Mucosa of stomach (tissue), 1 donor: ENCODE data around the gene PHOSPHO2.

Experiments used
- H3K27me3 ChIP-seq: one replicate; pipeline ENCODE4 v1.7.0; 2013; ENCODE audit warnings: mild to moderate bottlenecking, low read length; ENCODE audit not compliant: control insufficient read depth, insufficient read depth
- H3K36me3 ChIP-seq: one replicate; pipeline ENCODE4 v1.7.0; 2013; ENCODE audit warnings: low read length; ENCODE audit not compliant: control insufficient read depth, insufficient read depth
- H3K4me1 ChIP-seq: one replicate; pipeline ENCODE4 v1.7.0; 2013; ENCODE audit warnings: mild to moderate bottlenecking, low read length; ENCODE audit not compliant: control insufficient read depth, insufficient read depth
- H3K4me3 ChIP-seq: one replicate; pipeline ENCODE4 v1.7.0; 2013; ENCODE audit warnings: low read length
- H3K9ac ChIP-seq: one replicate; pipeline ENCODE4 v1.7.0; 2013; ENCODE audit warnings: mild to moderate bottlenecking, low read length, moderate library complexity
- H3K9me3 ChIP-seq: one replicate; pipeline ENCODE4 v1.7.0; 2013; ENCODE audit warnings: mild to moderate bottlenecking, low read length, moderate library complexity; ENCODE audit not compliant: control insufficient read depth
- donor health status: Pancreatic carcinoma.

PHOSPHO2 gene

GRCh38 chr2:169711751-169712509 lies 17.7 kb downstream of the PHOSPHO2 start:
- Histone ChIP-seq H3K4me1 (peaks cover 14% of the 10 kb centered on the region), H3K9me3 (no peaks in the 10 kb centered on the region), H3K9ac (no peak overlapping the region), H3K27me3 (no peaks in the 10 kb centered on the region), H3K4me3 (no peak overlapping the region), H3K36me3 (no peaks in the 10 kb centered on the region)

GRCh38 chr2:169712791-169713227 lies 18.5 kb downstream of the PHOSPHO2 start:
- Histone ChIP-seq H3K4me1 (peaks cover 22% of the 10 kb centered on the region), H3K4me3 (no peak overlapping the region), H3K9ac (no peak overlapping the region), H3K27me3 (no peaks in the 10 kb centered on the region), H3K9me3 (no peaks in the 10 kb centered on the region), H3K36me3 (no peaks in the 10 kb centered on the region)

GRCh38 chr2:169713331-169713730 lies 19.1 kb downstream of the PHOSPHO2 start:
- no peak overlapping the region for H3K4me3 ChIP-seq
- H3K9ac ChIP-seq, result no peak overlapping the region
- H3K27me3 ChIP-seq, result no peaks in the 10 kb centered on the region
- H3K9me3 ChIP-seq, result no peaks in the 10 kb centered on the region
- no peaks in the 10 kb centered on the region for H3K36me3 ChIP-seq
- H3K4me1 ChIP-seq, result peaks cover 22% of the 10 kb centered on the region

GRCh38 chr2:169714699-169715098 lies 20.4 kb downstream of the PHOSPHO2 start:
- peaks cover 22% of the 10 kb centered on the region for H3K4me1 ChIP-seq
- no peak overlapping the region for H3K9ac ChIP-seq
- H3K4me3 ChIP-seq, result no peak overlapping the region
- H3K36me3 ChIP-seq, result no peaks in the 10 kb centered on the region
- H3K27me3 ChIP-seq, result no peaks in the 10 kb centered on the region
- no peaks in the 10 kb centered on the region for H3K9me3 ChIP-seq

- H3K9ac ChIP-seq, result no peak overlapping the region
- no peaks in the 10 kb centered on the region for H3K27me3 ChIP-seq
- no peak overlapping the region for H3K4me3 ChIP-seq
- H3K9me3 ChIP-seq, result no peaks in the 10 kb centered on the region
- no peaks in the 10 kb centered on the region for H3K36me3 ChIP-seq
- H3K4me1 ChIP-seq, result peaks cover 22% of the 10 kb centered on the region
Observed at GRCh38 chr2:169715379-169716237, 21.3 kb downstream of the PHOSPHO2 start.

GRCh38 chr2:169716238-169716886 lies 22.1 kb downstream of the PHOSPHO2 start:
- no peaks in the 10 kb centered on the region for H3K27me3 ChIP-seq
- H3K9ac ChIP-seq, result no peak overlapping the region
- peaks cover 22% of the 10 kb centered on the region for H3K4me1 ChIP-seq
- no peaks in the 10 kb centered on the region for H3K36me3 ChIP-seq
- no peak overlapping the region for H3K4me3 ChIP-seq
- H3K9me3 ChIP-seq, result no peaks in the 10 kb centered on the region

DNA sequence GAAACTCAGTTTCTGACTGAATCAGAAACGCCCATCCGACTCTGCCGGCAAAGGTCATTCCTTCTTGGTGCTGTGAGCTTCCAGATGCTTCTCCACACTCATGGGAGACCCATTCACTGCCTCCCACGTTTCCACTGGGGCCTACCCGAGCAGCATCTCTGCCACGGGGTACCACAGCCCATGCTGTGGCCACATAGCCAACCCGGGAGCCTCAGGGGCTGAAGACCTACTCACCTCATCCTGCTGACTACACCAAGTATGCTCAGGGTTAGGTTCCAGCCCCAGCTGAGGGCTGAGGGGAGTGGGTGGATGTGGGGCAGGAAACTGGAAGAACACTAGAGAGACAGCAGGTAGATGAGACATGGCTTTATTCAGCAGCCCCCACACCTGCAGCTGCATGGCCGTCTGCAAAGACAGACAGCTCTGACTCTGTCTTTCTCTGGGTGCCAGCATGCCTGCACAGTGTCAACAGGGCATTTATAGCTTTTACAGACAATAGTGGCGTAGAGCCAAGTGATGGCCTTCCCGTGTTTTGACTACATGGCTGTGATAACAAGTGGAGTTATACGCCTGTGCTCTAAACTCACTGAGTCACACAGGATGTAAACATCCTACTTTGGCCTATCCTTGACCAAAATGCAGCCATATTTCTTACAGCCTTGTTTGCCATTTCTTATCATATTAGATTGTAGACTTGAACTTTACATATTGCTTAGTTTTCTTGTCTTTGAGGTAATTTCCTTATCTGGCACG lies 22.8 kb downstream of the PHOSPHO2 start:
- no peak overlapping the region for H3K9ac ChIP-seq
- no peaks in the 10 kb centered on the region for H3K9me3 ChIP-seq
- peaks cover 22% of the 10 kb centered on the region for H3K4me1 ChIP-seq
- H3K36me3 ChIP-seq, result no peaks in the 10 kb centered on the region
- H3K27me3 ChIP-seq, result no peaks in the 10 kb centered on the region
- H3K4me3 ChIP-seq, result no peak overlapping the region

DNA sequence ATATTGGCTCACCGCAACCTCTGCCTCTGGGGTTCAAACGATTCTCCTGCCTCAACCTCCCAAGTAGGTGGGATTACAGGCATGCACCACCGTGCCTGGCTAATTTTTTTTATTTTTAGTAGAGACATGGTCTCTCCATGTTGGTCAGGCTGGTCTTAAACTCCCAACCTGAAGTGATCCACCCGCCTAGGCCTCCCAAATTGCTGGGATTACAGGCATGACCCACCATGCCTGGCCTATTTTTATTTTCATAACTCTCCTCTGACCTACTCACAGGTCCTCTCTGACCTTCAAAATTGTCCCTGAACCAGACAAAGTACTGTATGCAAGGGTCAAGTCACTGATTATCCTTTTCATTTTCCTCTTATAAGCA lies 23.4 kb downstream of the PHOSPHO2 start:
- Histone ChIP-seq H3K9ac (no peak overlapping the region), H3K27me3 (no peaks in the 10 kb centered on the region), H3K36me3 (no peaks in the 10 kb centered on the region), H3K4me3 (no peak overlapping the region), H3K9me3 (no peaks in the 10 kb centered on the region), H3K4me1 (peaks cover 22% of the 10 kb centered on the region)

- H3K9ac ChIP-seq, result no peak overlapping the region
- H3K27me3 ChIP-seq, result no peaks in the 10 kb centered on the region
- no peaks in the 10 kb centered on the region for H3K9me3 ChIP-seq
- no peaks in the 10 kb centered on the region for H3K36me3 ChIP-seq
- peaks cover 22% of the 10 kb centered on the region for H3K4me1 ChIP-seq
- no peak overlapping the region for H3K4me3 ChIP-seq
Observed at GRCh38 chr2:169718930-169719504, 24.7 kb downstream of the PHOSPHO2 start.

- H3K27me3 ChIP-seq, result no peaks in the 10 kb centered on the region
- no peak overlapping the region for H3K9ac ChIP-seq
- no peaks in the 10 kb centered on the region for H3K36me3 ChIP-seq
- peaks cover 15% of the 10 kb centered on the region for H3K4me1 ChIP-seq
- no peak overlapping the region for H3K4me3 ChIP-seq
- H3K9me3 ChIP-seq, result no peaks in the 10 kb centered on the region
Observed at GRCh38 chr2:169721016-169721415, 26.7 kb downstream of the PHOSPHO2 start.

DNA sequence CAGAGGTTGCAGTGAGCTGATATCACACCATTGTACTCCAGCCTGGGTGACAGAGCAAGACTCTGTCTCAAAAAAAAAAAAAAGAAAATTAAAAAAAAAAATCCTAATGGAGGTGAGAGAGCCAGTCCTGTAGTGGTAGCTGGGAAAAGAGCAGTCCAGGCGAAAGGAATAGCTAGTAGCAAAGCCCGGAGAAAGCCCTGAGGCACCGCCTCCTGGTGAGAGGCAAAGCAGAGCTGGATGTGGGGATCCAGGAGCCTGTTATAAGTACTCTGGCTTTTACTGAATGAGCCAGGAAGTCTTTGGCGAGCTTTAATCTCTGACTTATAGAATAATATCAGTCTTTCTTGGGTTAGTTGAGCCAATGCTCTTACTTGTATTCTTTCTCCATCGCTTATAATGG lies 32.8 kb downstream of the PHOSPHO2 start:
- H3K9ac ChIP-seq, result no peak overlapping the region
- H3K27me3 ChIP-seq, result no peaks in the 10 kb centered on the region
- no peaks in the 10 kb centered on the region for H3K36me3 ChIP-seq
- H3K4me1 ChIP-seq, result no peaks in the 10 kb centered on the region
- no peak overlapping the region for H3K4me3 ChIP-seq
- no peaks in the 10 kb centered on the region for H3K9me3 ChIP-seq
